ENCODE measurements around the gene PTK7. TPM values are rescaled to one million over a fixed set of nuclear protein-coding genes. Genes with fewer than 3 reads are reported as not detected.

Gene PTK7
- total and polyA plus RNA-seq, 7 donors: 0.17 to 1.6 (median 0.67) TPM

DNA sequence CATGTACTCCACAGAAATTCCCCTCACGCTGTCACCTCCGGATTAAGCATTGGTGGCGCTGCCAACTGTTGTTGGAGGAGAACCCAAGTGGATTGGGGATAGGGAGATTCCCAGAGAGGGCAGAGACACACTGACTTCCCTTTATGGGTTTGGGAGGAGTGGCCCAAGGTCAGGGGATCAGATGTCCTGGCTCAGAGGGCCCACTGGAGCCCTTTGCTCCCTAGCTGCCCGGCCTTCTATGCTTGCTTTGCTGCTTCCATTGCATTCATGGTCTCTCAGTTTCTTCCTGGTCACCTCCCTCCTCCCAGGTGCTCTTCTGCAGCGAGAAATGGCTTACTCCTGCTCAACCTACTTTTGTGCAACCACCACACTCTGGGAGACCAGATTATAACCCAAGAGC lies 120.2 kb downstream of the PTK7 start:
- no peak overlapping the region for H3K4me3 ChIP-seq
- H3K36me3 ChIP-seq (ENCODE audit: insufficient read depth in 1 of 2, low read depth in 1 of 2): peaks cover 0 to 93% of the 10 kb centered on the region in 2 donors
- no peaks in the 10 kb centered on the region for H3K9me3 ChIP-seq
- H3K27me3 ChIP-seq (ENCODE audit: insufficient read depth in 3 of 3, low read length in 2 of 3): no peaks in the 10 kb centered on the region
- DNase-seq (no peak), ATAC-seq (no peak)
- TF ChIP-seq CTCF (IDR thresholded peaks at IDR 0.05): no peak
- intact Hi-C loops (cut with DNase I): no loop called here
- no peak overlapping the region for H3K27ac ChIP-seq
- WGBS, 3 donors: 55 to 72% (median 59%) methylated on average over 5 of the region's 5 CpGs
- H3K4me1 ChIP-seq: no peaks in the 10 kb centered on the region

DNA sequence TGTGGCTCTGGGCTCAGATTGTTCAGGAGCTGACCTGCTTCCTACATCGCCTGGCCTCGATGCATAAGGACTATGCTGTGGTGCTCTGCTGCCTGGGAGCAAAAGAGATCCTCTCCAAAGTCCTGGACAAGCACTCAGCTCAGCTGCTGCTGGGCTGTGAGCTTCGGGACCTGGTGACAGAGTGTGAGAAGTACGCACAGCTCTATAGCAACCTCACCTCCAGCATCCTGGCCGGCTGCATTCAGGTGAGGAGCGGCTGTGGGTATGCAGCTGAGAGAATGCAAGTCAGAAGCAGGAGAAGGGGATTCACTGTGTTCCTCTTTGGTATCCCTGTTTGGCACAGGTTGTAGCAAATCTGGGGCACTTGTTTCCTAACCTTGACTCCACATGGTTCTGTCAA lies 123.8 kb downstream of the PTK7 start:
- DNase-seq (no peak), ATAC-seq (no peak)
- peaks cover 0 to 90% of the 10 kb centered on the region in 2 donors for H3K36me3 ChIP-seq (ENCODE audit: insufficient read depth in 1 of 2, low read depth in 1 of 2)
- no peaks in the 10 kb centered on the region for H3K27me3 ChIP-seq (ENCODE audit: insufficient read depth in 3 of 3, low read length in 2 of 3)
- H3K9me3 ChIP-seq: no peaks in the 10 kb centered on the region
- no peak for TF ChIP-seq CTCF (IDR thresholded peaks at IDR 0.05)
- WGBS, 3 donors: 87 to 89% (median 88%) methylated on average over 6 of the region's 6 CpGs
- no peak overlapping the region for H3K4me3 ChIP-seq
- H3K4me1 ChIP-seq: no peaks in the 10 kb centered on the region
- intact Hi-C loops (cut with DNase I): no loop called here
- no peak overlapping the region for H3K27ac ChIP-seq

DNA sequence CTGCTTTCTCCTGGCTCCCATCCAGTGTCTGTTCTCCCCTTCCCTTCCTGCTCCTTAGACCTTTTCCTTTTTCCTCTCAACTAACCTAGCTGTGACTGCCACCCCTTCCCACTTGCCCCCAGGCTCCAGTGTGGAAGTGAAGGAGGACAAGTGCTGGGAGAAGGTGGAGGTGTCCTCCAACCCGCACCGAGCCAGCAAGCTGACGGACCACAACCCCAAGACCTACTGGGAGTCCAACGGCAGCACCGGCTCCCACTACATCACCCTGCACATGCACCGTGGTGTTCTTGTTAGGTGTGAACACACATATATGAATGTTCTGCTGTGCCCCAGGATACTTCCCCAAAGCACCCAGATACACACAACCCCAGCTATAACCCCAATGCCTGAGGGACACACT lies 124.4 kb downstream of the PTK7 start:
- Histone ChIP-seq H3K4me3 (no peak overlapping the region), H3K27me3 (ENCODE audit: insufficient read depth in 3 of 3, low read length in 2 of 3) (no peaks in the 10 kb centered on the region), H3K9me3 (no peaks in the 10 kb centered on the region), H3K4me1 (no peaks in the 10 kb centered on the region), H3K36me3 (ENCODE audit: insufficient read depth in 1 of 2, low read depth in 1 of 2) (peaks cover 0 to 88% of the 10 kb centered on the region in 2 donors), H3K27ac (no peak overlapping the region)
- ATAC-seq (no peak), DNase-seq (no peak)
- WGBS, 3 donors: 93 to 96% (median 94%) methylated on average over 6 of the region's 6 CpGs
- no peak for TF ChIP-seq CTCF (IDR thresholded peaks at IDR 0.05)
- intact Hi-C loops (cut with DNase I): no loop called here

GRCh38 chr6:43202451-43202850 lies 126.3 kb downstream of the PTK7 start:
- TF ChIP-seq CTCF (IDR thresholded peaks at IDR 0.05): no peak
- Histone ChIP-seq H3K4me1 (no peaks in the 10 kb centered on the region), H3K36me3 (ENCODE audit: insufficient read depth in 1 of 2, low read depth in 1 of 2) (peaks cover 0 to 87% of the 10 kb centered on the region in 2 donors), H3K27ac (no peak overlapping the region), H3K9me3 (no peaks in the 10 kb centered on the region), H3K27me3 (ENCODE audit: insufficient read depth in 3 of 3, low read length in 2 of 3) (no peaks in the 10 kb centered on the region), H3K4me3 (no peak overlapping the region)
- intact Hi-C loops (cut with DNase I): no loop called here
- ATAC-seq: no peak
- WGBS, 3 donors: 85 to 90% (median 87%) methylated on average over 5 of the region's 5 CpGs
- DNase-seq: no peak

DNA sequence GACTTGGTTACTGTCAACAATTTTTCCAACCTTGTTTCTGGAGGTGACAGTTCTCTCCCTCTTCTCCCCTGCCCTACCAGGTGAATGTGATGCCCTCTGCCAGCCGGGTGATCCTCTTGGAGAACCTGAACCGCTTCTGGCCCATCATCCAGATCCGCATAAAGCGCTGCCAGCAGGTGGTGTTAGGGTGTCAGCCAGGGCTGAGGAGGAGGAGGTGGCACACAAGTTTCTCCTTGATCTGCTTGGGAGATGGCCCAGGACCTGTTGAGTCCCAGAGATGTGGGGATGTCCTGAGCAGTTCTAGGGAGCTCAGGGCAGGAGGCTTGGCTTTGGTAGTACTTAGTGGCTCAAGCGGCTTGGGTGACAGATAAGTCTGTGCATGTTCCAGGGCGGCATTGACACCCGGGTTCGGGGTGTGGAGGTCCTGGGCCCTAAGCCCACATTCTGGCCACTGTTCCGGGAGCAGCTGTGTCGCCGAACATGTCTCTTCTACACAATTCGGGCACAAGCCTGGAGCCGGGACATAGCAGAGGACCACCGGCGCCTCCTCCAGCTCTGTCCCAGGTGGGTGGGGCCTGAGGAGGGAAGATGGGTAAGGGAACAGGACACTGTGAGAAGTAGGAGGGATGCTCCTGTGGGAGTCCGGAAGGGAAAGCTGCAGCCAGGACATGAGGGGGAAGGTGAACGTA lies 127.1 kb downstream of the PTK7 start:
- H3K4me1 ChIP-seq: no peaks in the 10 kb centered on the region
- TF ChIP-seq CTCF (IDR thresholded peaks at IDR 0.05): no peak
- DNase-seq: no peak
- no peaks in the 10 kb centered on the region for H3K9me3 ChIP-seq
- 89 to 95% (median 92%) methylated on average over 17 of the region's 17 CpGs for WGBS, 3 donors
- no peak overlapping the region for H3K27ac ChIP-seq
- H3K27me3 ChIP-seq (ENCODE audit: insufficient read depth in 3 of 3, low read length in 2 of 3): no peaks in the 10 kb centered on the region
- intact Hi-C loops (cut with DNase I): no loop called here
- peaks cover 0 to 83% of the 10 kb centered on the region in 2 donors for H3K36me3 ChIP-seq (ENCODE audit: insufficient read depth in 1 of 2, low read depth in 1 of 2)
- no peak for ATAC-seq
- H3K4me3 ChIP-seq: no peak overlapping the region

All from psoas muscle (tissue), 8 donors.